Fibroblast of lung (primary cell): ENCODE results near the gene TFIP11. TPM values are rescaled to one million over a fixed set of nuclear protein-coding genes. Genes with fewer than 3 reads are reported as not detected.

Experiments
- DNase-seq, 2 donors: peaks; one replicate each; pipeline versions ENCODE4 v3.0.0 to v3.0.0-alpha.2; 2010; ENCODE audit warnings: low read depth in 2 of 2
- H2AFZ ChIP-seq: 2 replicates; pipeline ENCODE4 v1.5.1; 2012; ENCODE audit warnings: low read length, control low read depth, inconsistent platforms
- H3K27ac ChIP-seq: 2 replicates; pipeline ENCODE4 v1.5.1; 2011; ENCODE audit warnings: low read length, control low read depth; ENCODE audit not compliant: insufficient read depth
- H3K27me3 ChIP-seq: 2 replicates; pipeline ENCODE4 v1.5.1; 2011; ENCODE audit warnings: mild to moderate bottlenecking, low read length; ENCODE audit not compliant: control insufficient read depth, insufficient read depth
- H3K36me3 ChIP-seq: 2 replicates; pipeline ENCODE4 v1.5.1; 2011; ENCODE audit warnings: low read length; ENCODE audit not compliant: control insufficient read depth, insufficient read depth
- H3K4me1 ChIP-seq: 2 replicates; pipeline ENCODE4 v1.5.1; 2011; ENCODE audit warnings: low read length; ENCODE audit not compliant: control insufficient read depth, insufficient read depth; ENCODE audit errors: extremely low read depth
- H3K4me2 ChIP-seq: 2 replicates; pipeline ENCODE4 v1.5.1; 2011; ENCODE audit warnings: low read length, control low read depth; ENCODE audit not compliant: insufficient read depth; ENCODE audit errors: extremely low read depth
- H3K4me3 ChIP-seq, 4 experiments: fragments of 200-600 bp in 1 of 4; sonication (generic) in 1 of 4; replicated peaks in 1 of 4; 2 replicates each; pipeline ENCODE4 v1.5.1; 2011 to 2016; ENCODE audit warnings: low read length in 4 of 4, low read depth in 3 of 4, mild to moderate bottlenecking in 3 of 4, control low read depth in 2 of 4, inconsistent platforms in 1 of 4, mixed read lengths in 1 of 4; ENCODE audit not compliant: insufficient read depth in 1 of 4; ENCODE audit errors: control extremely low read depth in 1 of 4
- H3K79me2 ChIP-seq: 2 replicates; pipeline ENCODE4 v1.5.1; 2012; ENCODE audit warnings: mild to moderate bottlenecking, low read length, inconsistent platforms; ENCODE audit not compliant: control insufficient read depth, insufficient read depth
- H3K9ac ChIP-seq: 2 replicates; pipeline ENCODE4 v1.5.1; 2011; ENCODE audit warnings: mild to moderate bottlenecking, low read length, control low read depth; ENCODE audit not compliant: insufficient read depth
- H3K9me3 ChIP-seq: 2 replicates; pipeline ENCODE4 v1.5.1; 2012; ENCODE audit warnings: low read depth, low read length; ENCODE audit not compliant: control insufficient read depth, insufficient read depth
- H4K20me1 ChIP-seq: 2 replicates; pipeline ENCODE4 v1.5.1; 2011; ENCODE audit warnings: low read length; ENCODE audit not compliant: control insufficient read depth, insufficient read depth; ENCODE audit errors: extremely low read depth
- EZH2 ChIP-seq: IDR thresholded peaks from 2 replicates; pipeline ENCODE4 v1.5.1; 2012; ENCODE audit warnings: low read length, control low read depth, mild to moderate bottlenecking; ENCODE audit errors: missing control alignments
- polyA plus RNA-seq, 2 donors: library from polyadenylated mRNA; depleted of rRNA in 1 of 2; stranded (reverse) in 1 of 2; unstranded in 1 of 2; fragments of >200 nt; gene quantifications; 2 replicates each; pipeline ENCODE4 v1.2.1, GENCODE V29; 2011 to 2012; ENCODE audit warnings: missing spikeins in 1 of 2
- total RNA-seq: library from RNA; depleted of rRNA; stranded (reverse); fragments of >200 nt; gene quantifications from 2 replicates; pipeline ENCODE4 v1.2.1, GENCODE V29; 2014
- TF ChIP-seq, protein P1 (sequence below), 2 donors: IDR thresholded peaks in 1 of 2; conservative IDR thresholded peaks in 1 of 2; 1 replicate in 1 of 2; 2 replicates in 1 of 2; pipeline ENCODE4 v1.5.1; 2011 to 2012; ENCODE audit warnings: low read length in 2 of 2, control low read depth in 1 of 2, inconsistent platforms in 1 of 2, low read depth in 1 of 2, mild to moderate bottlenecking in 1 of 2

Gene TFIP11
- total and polyA plus RNA-seq, 2 donors (not counting 1 experiment from before 2014, with no cell fraction given) = 24.2 to 40.3 TPM

DNA sequence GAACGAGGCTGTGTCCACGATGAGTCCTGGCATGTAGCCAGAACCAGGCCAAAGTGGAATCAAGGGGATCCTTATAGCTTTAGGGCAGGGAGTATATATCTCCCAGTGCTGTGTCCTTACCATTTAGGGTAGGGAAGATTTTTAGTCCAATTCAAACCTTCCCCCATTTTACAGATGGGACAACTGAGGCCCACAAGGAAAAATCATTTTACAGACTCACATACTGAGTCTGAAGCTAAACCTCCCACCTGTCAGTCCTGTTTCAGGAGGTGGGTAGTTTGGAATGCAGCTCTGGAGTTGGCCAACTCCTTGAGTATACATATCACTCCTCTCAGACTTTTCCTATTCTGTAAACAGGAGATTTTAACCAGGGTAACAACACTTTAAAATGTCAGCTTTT is 33.1 kb upstream of the TFIP11 start:
- no peak overlapping the region for H3K4me3 ChIP-seq
- no peaks in the 10 kb centered on the region for H4K20me1 ChIP-seq
- H3K27ac ChIP-seq = no peak overlapping the region
- H3K9me3 ChIP-seq = no peaks in the 10 kb centered on the region
- DNase-seq = no peak
- H3K4me1 ChIP-seq = peaks cover 4% of the 10 kb centered on the region
- H3K27me3 ChIP-seq = no peaks in the 10 kb centered on the region
- H3K79me2 ChIP-seq = no peaks in the 10 kb centered on the region
- H3K36me3 ChIP-seq = peaks cover 4% of the 10 kb centered on the region
- H2AFZ ChIP-seq = no peak overlapping the region
- H3K9ac ChIP-seq = no peak overlapping the region
- H3K4me2 ChIP-seq = no peak overlapping the region
- TF ChIP-seq, protein P1, sequence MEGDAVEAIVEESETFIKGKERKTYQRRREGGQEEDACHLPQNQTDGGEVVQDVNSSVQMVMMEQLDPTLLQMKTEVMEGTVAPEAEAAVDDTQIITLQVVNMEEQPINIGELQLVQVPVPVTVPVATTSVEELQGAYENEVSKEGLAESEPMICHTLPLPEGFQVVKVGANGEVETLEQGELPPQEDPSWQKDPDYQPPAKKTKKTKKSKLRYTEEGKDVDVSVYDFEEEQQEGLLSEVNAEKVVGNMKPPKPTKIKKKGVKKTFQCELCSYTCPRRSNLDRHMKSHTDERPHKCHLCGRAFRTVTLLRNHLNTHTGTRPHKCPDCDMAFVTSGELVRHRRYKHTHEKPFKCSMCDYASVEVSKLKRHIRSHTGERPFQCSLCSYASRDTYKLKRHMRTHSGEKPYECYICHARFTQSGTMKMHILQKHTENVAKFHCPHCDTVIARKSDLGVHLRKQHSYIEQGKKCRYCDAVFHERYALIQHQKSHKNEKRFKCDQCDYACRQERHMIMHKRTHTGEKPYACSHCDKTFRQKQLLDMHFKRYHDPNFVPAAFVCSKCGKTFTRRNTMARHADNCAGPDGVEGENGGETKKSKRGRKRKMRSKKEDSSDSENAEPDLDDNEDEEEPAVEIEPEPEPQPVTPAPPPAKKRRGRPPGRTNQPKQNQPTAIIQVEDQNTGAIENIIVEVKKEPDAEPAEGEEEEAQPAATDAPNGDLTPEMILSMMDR (conservative IDR thresholded peaks at IDR 0.05 in 1 of 2, IDR thresholded peaks at IDR 0.05 in 1 of 2; ENCODE audit: low read depth in 1 of 2, low read length in 2 of 2) = no peak
- no peak for TF ChIP-seq EZH2

DNA sequence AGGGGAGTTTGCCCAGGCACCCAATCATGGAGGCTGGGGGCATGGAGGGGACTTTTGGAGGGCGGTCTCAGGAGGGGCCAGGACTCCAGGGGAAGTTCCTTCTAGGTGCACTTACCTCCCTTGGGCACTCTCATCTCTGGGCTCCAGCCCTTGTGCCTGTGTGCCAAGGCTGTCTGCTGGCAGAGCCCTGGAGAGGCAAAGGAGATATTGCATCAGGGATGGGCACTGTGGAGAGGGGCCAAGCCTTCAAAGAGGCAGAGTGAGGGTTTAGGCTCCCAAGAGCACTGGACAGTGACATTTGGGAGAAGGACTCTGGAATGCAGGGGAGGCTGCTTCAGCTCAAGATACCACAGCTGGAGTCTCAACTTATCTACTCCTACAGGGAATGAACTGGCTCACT is 32.2 kb upstream of the TFIP11 start:
- Histone ChIP-seq H3K4me1 (no peaks in the 10 kb centered on the region), H3K79me2 (no peaks in the 10 kb centered on the region), H3K9ac (no peak overlapping the region), H3K9me3 (no peaks in the 10 kb centered on the region), H3K27ac (no peak overlapping the region), H2AFZ (no peak overlapping the region), H3K27me3 (no peaks in the 10 kb centered on the region), H3K36me3 (peaks cover 4% of the 10 kb centered on the region), H3K4me2 (no peak overlapping the region), H4K20me1 (no peaks in the 10 kb centered on the region), H3K4me3 (no peak overlapping the region)
- no peak for DNase-seq
- TF ChIP-seq, protein P1 (conservative IDR thresholded peaks at IDR 0.05 in 1 of 2, IDR thresholded peaks at IDR 0.05 in 1 of 2; ENCODE audit: low read depth in 1 of 2, low read length in 2 of 2) = no peak
- no peak for TF ChIP-seq EZH2

DNA sequence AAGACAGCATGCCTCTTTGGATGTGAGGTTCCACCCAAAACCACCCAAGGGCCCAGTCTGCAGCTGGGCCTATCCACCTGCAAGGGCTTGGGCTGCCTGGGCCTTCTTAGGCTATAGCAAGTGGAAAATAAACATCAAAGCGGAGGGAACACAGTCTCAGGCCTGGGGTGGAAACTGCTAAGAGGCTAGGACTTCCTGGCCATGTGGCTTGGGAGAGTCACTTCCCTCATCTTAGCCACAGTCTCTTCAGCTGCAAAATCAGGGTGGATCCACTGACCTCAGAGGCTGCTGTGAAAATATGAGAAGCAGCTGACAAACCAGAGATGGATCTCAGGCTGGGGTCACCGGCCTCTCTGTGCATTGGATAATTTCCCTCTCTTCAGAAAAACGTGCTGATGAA is 30.6 kb upstream of the TFIP11 start:
- Histone ChIP-seq H2AFZ (no peak overlapping the region), H3K9me3 (no peaks in the 10 kb centered on the region), H3K36me3 (peaks cover 6% of the 10 kb centered on the region), H3K79me2 (no peaks in the 10 kb centered on the region), H3K4me2 (no peak overlapping the region), H3K9ac (no peak overlapping the region), H4K20me1 (no peaks in the 10 kb centered on the region), H3K27ac (no peak overlapping the region), H3K4me1 (no peaks in the 10 kb centered on the region), H3K4me3 (no peak overlapping the region), H3K27me3 (no peaks in the 10 kb centered on the region)
- no peak for DNase-seq
- no peak for TF ChIP-seq EZH2
- TF ChIP-seq, protein P1 (conservative IDR thresholded peaks at IDR 0.05 in 1 of 2, IDR thresholded peaks at IDR 0.05 in 1 of 2; ENCODE audit: low read depth in 1 of 2, low read length in 2 of 2) = no peak
